DMS114 treated with DMSO at 0.1 percent for 48 hours (cell line): ENCODE measurements around the gene PROKR2.

ENCODE experiments used
- DNase-seq: peaks from one replicate; lab custom pipeline; 2025; ENCODE audit not compliant: unreplicated experiment; lab: John Stamatoyannopoulos, UW

The PROKR2 gene

DNA sequence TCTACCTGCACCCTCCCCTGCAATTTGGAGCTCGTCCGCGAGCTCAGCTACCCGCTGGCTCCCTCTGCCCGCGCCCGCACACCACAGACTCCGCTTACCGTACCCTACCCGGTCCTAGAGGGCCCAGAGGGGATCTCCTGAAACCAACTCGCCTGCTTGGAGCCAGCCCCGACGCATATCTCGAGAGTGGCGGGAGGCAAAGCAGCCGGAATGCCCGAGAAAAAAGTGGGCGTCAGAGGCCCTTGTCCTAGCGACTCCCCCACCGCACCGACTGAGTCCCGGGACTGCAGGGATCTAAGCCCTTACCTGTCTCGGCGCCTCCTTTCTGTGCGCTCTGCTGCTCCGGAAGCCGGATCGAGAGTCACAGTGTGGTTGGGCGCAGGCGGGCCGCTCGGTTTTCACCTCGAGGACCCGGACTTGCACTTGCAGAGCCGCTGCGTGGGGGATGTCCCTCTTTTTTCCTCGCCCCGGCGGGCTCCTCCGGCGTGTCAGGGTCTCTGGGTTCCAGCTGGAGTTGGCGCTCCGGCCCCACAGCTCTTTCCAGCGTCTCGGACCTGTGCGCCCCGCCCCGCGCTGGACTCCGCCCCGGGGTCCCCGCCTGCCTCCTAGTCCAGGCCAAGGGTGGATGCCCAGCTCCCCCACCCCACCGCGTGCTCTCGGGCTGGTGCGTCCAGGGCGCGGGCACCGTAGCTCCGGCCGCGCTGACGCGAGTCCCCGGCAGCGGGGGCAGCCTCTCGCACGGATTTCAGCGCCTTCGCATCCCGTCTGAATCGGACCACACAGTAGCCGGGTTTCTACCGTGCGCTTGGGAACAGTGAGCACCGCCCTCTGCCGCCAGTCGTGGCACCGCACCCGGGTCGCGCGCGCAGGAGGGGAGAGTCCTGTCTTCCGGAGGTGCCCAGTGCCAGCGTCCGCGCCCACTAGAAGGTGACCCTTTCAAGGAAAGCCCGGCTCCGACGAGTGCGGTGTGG lies at the start of gene PROKR2:
TSS of gene PROKR2 (minus strand) at position 767 of the 971 bp plus-strand sequence. CDS start 2,585 bp downstream, outside the sequence.
- peak; percentile 19 for DNase-seq

DNA sequence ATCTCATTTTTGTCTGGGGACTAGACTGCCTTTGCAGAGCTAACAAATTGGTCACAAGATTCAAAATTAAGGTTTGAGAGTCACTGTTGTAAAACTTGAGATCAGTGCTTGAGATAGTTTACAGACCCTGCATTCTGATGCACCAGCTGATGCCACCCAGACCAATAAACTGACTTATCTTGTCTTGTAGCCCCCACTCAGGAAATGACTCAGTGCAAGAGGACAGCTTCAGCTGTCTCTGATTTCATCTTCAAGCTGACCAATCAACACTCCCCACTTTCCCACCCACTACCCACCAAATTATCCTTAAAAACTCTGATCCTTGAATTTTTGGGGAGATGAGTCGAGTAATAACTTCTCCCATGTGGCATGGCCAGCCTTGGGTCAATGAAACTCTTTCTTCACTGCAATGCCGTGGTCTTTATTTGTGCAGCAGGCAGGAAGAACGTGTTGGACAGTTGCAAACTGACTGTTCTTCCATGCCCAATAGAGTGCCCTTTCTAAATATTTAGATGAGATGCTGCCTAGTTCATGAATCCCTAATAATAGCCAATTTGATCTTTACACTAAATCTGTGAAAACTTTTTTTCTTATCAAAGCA lies 48.3 kb upstream of the PROKR2 start:
- no peak for DNase-seq

DNA sequence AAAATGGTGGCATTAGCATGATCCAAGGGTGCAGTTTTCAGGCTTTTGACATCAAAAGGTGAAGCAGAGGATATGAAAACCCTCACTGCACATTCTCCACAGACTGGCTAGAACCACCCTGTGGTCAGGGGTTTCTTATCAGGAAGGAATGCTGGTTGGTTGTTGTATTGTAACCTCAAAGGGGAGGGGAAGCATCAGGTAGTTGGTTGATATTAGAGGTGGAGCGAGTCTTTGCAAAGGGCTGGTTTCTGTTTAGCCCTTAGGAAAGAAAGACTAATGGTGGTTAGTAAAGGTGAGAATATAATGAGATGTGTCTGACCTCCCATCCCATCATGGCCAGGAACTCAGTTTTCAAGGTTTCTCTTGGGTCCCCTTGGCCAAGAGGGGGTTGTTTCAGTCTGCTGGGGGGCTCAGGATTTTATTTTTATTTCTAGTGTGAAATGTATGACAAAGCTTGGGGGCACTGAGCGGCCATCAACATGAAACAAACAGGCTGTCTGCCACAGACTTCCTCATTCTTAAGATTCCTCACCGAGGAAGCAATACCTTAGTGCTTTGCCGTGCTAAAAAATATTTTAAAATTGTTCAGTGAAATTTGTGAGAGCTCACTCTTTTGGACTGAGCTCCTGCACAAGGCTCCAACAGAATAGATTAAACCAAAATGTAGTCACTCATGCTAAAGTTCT lies 47.5 kb upstream of the PROKR2 start:
- DNase-seq: no peak

DNA sequence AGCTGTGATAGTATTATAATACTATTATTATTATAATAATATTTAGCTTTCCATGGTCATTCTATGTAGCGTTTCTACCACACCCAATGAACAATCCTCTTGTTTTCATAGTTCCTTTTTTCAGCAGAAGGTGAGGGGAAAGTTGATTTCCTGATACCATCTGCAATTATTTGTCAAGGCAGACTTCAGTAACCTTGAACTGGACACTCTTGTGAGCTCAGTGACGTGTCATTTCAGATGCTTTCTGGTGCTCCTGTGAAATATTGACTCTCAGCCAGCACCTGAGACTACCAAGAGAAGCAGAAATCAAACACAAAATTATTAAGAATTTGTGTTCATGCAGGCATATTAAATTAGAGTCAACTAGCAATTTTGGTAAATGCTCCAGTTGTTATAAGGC lies 46.0 kb upstream of the PROKR2 start:
- no peak for DNase-seq

DNA sequence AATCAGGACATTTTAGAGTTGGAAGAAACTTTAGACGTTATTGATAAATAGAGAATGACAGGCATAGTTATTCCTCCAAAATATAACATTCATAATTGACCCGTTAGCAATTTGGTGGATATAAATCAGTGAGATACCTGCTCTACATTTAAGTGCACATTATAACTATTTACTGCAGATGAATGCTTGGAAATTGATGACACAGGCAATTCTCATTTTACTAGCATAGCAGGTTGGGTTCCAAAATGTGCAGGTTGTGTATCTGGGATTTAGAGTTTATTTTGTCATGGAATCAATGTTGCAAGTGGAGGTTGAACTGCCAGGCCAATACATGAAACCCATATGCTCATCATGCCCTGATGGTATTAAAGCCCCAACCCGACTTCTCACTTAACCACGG lies 44.4 kb upstream of the PROKR2 start:
- DNase-seq: no peak

DNA sequence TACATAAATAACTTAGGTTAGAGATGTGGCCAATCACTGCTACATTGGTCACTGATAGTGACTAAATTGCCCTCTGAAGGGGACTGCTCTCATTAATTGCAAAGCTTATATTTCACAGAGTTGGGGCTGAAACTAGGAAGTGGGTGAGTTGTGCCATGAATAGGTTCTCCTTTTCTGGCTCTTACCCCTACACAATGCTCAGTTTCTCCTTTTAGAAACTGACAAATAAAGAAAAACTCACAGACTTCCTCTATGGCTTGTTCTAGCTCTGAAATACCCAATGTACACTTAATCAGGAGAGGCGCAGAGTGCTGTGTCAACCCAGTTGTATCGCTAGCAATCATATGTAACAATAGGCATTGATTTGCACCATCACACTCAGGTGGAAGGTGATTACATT lies 41.2 kb upstream of the PROKR2 start:
- DNase-seq: no peak

DNA sequence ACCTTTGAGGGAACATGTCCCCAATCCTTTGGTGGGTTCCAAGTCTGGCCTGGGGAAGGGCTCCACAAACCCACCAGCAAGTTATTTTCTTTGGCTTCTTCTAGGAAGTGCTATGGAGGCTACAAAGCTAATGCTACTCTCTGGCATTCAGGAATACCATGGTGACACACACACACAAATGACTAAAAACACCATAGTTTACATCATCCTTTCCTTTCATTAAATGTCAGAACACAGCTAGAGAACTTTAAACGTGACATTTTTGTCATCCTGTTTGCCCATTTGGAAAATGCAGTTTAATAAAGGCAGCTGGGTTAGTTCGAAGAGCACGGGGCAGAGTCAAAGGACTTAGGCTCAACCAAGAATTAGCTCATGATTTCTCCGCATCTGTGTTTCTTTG lies 40.2 kb upstream of the PROKR2 start:
- DNase-seq: no peak

DNA sequence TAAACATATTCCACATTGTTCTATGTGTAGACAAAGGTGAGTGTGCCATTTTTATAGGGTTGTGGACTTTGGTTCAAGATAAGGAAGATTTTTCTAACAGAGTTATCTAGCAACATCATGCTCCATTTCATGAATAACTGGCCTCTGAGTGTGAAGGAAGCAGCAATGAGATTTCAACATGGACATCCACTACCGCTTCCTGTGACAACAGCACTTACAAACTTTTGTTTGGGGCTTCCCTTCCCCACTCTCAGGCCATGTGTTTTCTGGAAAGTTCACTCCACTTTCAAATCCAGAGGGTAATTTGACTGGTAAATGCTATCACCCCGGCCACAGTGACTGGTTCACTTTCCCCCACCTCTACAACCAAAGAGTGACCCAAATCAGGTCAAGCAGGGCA lies 38.1 kb upstream of the PROKR2 start:
- no peak for DNase-seq

DNA sequence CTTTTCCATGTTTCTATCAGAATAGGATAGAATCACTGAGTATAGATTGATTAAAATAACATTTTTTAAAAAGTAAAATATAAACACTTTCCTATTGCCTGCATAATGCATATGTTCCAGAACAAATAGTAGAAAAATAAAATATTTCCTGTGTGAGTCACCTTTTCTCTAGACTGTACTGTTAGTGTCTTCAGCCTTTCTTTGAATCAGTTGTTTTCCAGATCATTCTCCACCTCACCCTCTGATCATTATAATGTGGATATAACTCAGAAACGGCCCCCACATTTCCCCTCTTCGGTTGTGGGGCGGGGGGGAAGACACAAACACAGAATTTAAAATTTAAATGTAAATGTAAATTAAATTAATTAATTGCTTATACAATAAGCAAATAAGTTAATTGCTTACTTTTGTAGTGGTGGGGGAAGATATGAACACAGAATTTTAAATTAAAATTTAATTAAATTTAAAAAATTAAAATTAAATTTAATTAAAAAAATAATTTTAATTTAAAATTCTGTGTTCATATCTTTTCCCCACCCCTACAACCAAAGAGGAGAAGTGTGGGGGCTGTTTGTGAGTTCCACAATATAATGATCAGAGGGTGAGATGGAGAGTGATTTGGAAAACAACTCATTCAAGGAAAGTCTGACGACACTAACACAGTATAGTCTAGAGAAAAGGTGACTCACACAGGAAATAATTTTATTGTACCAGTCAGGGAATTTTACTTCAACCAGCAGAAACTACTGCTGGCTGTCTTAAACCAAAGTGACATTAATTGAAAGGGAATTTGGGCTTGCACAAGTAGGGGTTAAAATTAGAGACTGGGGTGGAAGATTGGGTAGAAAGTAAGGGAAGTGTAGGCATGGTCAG lies 37.1 kb upstream of the PROKR2 start:
- no peak for DNase-seq

DNA sequence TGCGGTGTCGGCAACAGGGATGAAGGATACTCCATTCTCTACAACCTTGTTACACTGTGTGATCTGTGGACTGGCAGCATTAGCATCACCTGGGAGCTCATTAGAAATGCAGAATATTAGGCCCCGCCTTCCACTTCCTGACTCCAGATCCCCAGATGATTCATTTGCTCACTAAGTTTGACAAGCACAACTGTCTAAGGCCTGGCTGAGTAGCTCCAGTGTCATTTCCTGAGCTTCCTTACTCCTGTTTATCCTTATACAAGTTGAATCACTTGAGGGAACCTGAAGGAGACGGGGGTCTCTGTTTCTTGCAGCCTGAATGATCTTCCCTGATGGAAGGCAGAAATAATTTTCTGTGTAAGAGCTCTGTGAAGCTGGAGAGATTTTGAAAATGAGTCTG lies 32.7 kb upstream of the PROKR2 start:
- DNase-seq: no peak

DNA sequence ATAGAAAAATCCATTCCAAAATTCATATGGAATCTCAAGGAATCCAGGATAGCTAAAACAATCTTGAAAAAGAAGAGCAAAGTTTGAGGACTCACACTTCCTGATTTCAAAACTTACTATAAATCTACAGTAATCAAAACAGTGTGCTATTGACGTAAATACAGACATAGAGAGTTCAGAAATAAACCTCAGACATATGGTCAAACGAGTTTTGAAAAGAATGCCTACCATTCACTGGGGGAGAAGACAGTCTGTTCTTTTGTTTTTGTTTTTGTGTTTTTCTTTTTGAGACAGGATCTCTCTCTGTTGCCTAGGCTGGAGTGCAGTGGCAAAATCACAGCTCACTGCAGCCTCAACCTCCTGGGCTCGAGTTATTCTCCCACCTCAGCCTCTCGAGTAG lies 25.3 kb upstream of the PROKR2 start:
- no peak for DNase-seq

DNA sequence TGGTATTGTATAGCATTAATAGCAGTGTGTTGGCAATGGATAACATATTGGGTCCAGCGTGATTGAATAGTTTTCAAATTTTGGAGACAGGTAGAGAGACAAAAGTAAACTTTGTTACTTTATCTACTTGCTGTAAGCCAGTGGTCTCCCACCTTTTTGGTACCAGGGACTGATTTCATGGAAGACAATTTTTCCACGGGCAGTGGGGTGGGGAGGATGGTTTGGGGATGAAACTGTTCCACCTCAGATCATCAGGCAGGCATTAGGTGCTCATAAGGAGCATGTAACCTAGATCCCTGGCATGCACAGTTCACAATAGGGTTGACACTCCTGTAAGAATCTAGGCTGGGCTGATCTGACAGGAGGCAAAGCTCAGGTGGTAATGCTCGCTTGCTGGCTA lies 14.6 kb upstream of the PROKR2 start:
- DNase-seq: no peak

DNA sequence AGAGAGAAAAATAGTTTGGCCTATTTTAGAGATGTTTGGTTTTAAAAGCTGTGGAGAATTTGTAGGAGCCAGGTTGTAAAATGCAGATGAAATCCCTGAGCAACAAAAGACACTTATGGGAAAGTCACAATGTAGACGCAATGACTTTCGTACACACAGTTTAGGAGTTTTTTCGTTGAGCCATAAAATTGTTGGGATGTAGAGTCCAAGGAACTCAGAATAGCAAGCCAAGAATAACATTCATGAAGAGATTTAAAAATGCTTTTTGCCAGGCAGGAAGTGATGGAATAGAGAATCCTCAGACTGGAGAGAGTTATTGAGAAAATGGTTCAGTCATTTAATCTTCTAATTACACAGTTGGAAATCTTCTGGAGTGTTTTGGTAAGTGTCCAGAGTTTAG lies 11.5 kb upstream of the PROKR2 start:
- DNase-seq: no peak

DNA sequence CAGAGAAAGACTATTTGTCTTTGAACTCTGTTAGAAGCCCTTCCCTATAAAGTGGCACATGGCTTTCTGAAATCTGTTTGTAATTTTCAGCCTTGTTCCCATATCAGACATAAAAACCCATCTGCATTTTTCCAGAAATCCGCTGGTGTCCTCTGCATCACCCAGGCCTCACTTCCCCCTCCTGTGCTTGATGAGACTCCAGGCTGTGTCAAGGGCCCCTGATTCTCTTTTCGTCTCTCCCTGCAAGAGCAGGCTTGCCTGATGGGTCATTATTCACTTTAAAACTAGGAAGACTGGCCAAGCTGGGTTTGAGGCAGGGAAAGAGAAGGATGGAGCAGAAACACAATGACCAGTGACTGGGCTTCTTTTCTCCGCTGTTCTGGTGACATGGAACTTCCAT lies 10.6 kb upstream of the PROKR2 start:
- DNase-seq: no peak

DNA sequence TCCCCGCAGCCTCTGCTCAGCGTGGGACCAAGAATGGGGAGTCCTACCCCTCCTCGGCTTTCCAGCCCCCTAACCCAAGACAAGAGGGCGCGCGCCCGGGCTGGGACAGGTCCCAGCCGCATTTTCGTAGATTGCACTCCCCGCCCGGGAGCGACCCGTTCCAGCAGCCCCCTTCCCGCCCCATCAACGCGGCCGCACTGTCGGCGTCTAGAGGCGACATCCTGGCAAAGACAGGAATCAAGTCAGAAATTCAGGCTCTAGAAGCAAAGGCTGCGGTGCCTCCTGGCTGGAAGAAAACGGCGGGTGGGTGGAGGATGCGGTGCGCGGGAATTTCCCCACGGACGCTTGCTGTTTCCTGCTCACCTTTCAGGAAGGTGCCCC lies 957 bp downstream of the PROKR2 start:
- DNase-seq: no peak

DNA sequence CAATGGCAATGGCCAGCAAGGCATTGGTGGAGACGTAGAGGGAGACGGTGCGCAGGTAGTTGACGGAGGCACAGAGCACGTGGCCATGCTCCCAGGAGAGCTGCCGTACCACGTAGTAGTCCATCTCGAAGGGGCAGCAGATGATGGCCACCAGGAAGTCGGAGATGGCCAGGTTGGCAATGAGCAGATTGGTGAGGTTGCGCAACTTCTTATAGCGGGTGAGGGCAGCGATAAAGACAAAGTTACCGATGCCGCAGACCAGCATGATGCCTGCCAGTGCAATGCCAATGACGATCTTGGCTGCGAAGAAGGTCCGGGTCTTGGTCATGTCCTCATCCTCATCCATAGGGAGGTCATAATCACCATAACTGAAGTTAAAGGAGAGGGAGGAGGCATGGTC lies 2.8 kb downstream of the PROKR2 start:
- no peak for DNase-seq

DNA sequence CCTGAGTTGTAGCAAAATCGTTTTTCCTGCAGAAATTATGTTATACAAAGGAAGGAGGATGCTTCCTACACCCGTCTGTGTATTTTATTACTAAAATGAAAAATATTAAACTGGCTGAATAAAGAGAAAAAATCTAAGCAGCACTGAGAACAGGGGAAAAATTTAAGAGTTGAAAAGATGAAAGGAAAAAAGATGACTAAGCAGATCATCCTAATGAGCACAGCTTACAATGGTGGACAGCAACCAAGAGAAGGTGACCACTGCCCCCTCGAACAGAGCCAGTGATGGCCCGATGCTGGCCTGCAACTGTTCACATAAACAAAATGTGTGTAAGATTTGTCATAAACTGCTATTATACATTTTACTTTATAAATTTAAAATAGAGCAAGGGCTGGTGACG lies 4.2 kb downstream of the PROKR2 start:
- DNase-seq: no peak

DNA sequence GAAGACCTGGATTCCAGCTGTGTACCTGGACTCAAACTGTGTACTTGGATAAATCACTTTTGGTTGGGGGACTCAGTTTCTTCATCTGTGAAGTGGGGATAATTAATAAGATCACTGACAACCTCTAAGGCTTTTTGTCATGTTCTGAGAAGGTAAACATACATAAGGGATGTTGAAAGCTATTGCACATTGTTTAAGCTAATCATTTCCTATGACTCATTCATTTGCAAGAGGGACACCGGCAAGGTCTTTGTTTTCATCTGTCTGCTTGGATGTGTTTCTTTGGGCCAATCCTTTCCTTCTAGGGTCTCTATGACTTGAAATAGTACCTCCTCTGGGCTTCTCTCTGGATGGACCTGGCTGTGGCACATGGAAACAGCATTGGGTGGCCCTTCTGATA lies 6.8 kb downstream of the PROKR2 start:
- DNase-seq: no peak

DNA sequence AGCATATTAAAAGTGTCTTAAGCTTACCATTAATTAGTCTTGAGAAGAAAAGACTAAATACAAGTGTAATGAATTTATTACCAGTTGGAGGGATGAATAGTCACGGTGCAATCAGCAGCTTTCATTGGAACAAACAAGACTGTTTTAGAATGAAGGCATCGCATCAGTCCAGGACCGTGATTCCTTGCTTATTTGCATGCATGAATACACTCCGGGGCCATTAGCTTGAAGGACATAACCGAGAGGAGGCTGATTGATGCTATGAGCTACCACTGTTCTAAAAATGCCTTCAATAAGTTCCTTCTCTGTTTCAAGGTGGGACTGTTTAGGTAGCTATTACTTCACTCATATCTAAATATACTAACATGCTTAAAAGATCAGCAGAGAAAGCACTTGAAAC lies 17.9 kb downstream of the PROKR2 start:
- no peak for DNase-seq

DNA sequence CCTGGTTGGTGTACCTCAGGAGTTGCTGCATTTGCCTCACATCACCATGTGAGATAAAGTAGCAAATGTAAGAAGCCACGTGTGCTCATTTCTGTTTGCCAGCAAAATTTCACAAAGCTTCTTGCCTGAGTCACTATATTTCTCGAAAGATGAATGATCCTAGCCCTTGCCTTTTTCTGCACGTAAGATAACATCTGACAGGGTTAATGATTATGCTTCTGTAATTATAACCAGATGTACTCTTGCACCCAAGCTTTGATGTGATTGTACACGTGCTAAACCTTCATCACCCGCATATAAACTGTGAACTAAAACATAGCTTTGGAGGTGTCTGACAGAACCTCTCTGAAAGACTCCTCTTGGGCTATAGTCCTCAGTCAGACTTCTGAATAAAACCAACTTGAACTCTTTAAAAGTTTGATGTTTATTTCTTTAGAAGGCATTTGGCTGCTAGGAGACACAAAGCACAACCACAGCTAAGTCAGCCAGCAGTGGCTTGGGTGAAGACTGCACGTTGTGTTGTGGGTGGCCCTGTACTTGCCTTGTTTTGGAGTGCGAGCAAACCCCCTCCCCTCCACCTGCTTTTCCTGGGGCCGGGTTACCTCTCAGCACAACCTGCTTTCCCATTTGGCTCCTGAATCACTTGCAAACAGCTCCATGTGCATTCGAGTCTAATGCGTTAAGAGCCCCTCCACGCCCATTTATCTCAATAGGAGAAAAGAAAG lies 19.3 kb downstream of the PROKR2 start:
- DNase-seq: no peak
